ACC112 (cell line): ENCODE results near the gene MAP1LC3B.

Source experiments
- H2AFZ ChIP-seq: fragments of 200-600 bp; sonication (generic); one replicate; pipeline ENCODE4 v1.6.0; 2017; ENCODE audit warnings: antibody characterized with exemption, low read length; ENCODE audit not compliant: unreplicated experiment
- H3K27ac ChIP-seq: fragments of 200-600 bp; sonication (generic); 2 replicates; pipeline ENCODE4 v1.5.1; 2014; ENCODE audit warnings: low read depth, mild to moderate bottlenecking, antibody characterized with exemption, low read length, moderate library complexity
- H3K27me3 ChIP-seq: fragments of 200-600 bp; sonication (generic); 2 replicates; pipeline ENCODE4 v1.6.1; 2014; ENCODE audit warnings: mild to moderate bottlenecking, antibody characterized with exemption, low read length, moderate library complexity, mixed read lengths; ENCODE audit not compliant: insufficient read depth
- H3K36me3 ChIP-seq: fragments of 200-600 bp; sonication (generic); 2 replicates; pipeline ENCODE4 v1.6.1; 2016; ENCODE audit warnings: mild to moderate bottlenecking, antibody characterized with exemption, low read length, moderate library complexity, mixed read lengths; ENCODE audit not compliant: insufficient read depth
- H3K4me1 ChIP-seq: fragments of 200-600 bp; sonication (generic); one replicate; pipeline ENCODE4 v1.6.1; 2016; ENCODE audit warnings: low read length, mixed read lengths; ENCODE audit not compliant: insufficient read depth, unreplicated experiment, control insufficient read depth
- H3K4me3 ChIP-seq: fragments of 200-600 bp; sonication (generic); 2 replicates; pipeline ENCODE4 v1.5.1; 2014; ENCODE audit warnings: mild to moderate bottlenecking, low read depth, low read length
- H3K79me2 ChIP-seq: fragments of 200-600 bp; sonication (generic); one replicate; pipeline ENCODE4 v1.6.0; 2016; ENCODE audit warnings: low read length; ENCODE audit not compliant: control insufficient read depth, unreplicated experiment, insufficient read depth

The MAP1LC3B gene

GRCh38 chr16:87411375-87412271, 19.5 kb downstream of the MAP1LC3B start:
- no peaks in the 10 kb centered on the region for H3K27me3 ChIP-seq
- H3K36me3 ChIP-seq = 0 out of 2 replicates have a peak, but pooled peaks cover 5% of the 10 kb centered on the region
- H3K27ac ChIP-seq = no peak overlapping the region
- H3K79me2 ChIP-seq = no peaks in the 10 kb centered on the region
- H3K4me1 ChIP-seq = peaks cover 10% of the 10 kb centered on the region
- H3K4me3 ChIP-seq = no peak overlapping the region
- H2AFZ ChIP-seq = no peak overlapping the region

- no peak overlapping the region for H2AFZ ChIP-seq
- H3K4me3 ChIP-seq = no peak overlapping the region
- H3K79me2 ChIP-seq = no peaks in the 10 kb centered on the region
- no peaks in the 10 kb centered on the region for H3K27me3 ChIP-seq
- peaks cover 4% of the 10 kb centered on the region for H3K4me1 ChIP-seq
- H3K36me3 ChIP-seq = 0 out of 2 replicates have a peak, but pooled peaks cover 2% of the 10 kb centered on the region
- H3K27ac ChIP-seq = no peak overlapping the region
Observed at GRCh38 chr16:87412371-87412995, 20.3 kb downstream of the MAP1LC3B start.

DNA sequence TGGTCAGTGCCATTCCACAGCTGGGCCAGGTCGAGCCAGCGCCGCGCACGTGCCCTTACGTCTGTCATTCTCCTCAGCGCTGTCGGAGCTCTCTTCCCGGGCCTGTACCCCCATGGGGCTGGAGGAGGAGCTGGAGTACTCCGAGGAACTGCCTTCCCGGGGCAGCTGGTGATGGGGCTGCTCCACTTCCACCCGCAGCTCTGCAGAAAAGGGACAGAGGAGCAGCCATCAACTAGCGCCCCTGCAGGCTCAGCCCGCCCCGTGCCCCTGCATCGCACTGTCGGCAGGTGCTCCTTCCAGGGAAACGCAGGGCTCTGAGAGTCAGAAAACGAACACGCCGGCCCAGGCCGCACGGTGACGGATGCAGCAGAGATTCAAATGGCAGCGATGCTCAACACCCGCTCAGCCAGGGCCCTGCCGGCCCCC, 20.9 kb downstream of the MAP1LC3B start:
- no peaks in the 10 kb centered on the region for H3K79me2 ChIP-seq
- no peak overlapping the region for H3K27ac ChIP-seq
- no peak overlapping the region for H2AFZ ChIP-seq
- H3K4me1 ChIP-seq = no peaks in the 10 kb centered on the region
- no peaks in the 10 kb centered on the region for H3K36me3 ChIP-seq
- H3K27me3 ChIP-seq = no peaks in the 10 kb centered on the region
- H3K4me3 ChIP-seq = no peak overlapping the region

DNA sequence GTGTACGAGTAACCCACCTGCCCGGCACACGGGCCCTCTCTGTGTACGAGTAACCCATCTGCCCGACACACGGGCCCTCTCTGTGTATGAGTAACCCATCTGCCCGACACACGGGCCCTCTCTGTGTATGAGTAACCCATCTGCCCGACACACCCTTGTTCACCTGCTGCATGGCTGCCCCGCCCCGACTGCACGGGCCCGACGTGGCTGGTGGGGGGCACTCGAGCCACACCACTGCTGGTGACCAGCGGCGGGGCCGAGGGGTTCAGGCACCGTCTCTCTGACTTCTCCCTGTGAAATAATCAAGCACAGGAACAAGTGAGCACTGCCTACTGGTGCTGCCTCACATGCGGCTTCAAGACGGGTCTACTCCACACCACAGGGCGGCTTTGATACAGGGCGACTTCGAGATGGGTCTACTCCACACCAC, 22.1 kb downstream of the MAP1LC3B start:
- Histone ChIP-seq H3K79me2 (no peaks in the 10 kb centered on the region), H3K4me3 (no peak overlapping the region), H3K4me1 (no peaks in the 10 kb centered on the region), H3K27ac (no peak overlapping the region), H3K36me3 (no peaks in the 10 kb centered on the region), H2AFZ (no peak overlapping the region), H3K27me3 (no peaks in the 10 kb centered on the region)

DNA sequence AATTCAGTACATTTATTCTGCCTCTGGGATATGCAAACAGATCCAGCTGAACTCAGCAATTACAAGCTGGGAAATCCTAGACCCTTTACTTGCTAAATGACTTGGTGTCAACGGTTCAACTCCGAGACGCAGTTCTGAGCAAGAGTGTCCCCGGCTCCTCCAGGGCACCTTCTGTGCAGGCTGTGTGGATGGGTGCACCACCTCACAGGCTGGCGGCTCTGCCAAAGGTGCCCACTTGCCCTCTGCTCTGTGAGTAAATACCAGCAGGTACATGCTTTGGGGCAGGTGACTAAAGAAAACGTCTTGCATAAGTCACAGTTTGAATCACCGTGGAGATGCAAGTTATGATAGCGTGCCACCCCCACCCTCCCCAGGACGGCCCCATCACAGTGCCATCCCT, 23.3 kb downstream of the MAP1LC3B start:
- Histone ChIP-seq H3K79me2 (no peaks in the 10 kb centered on the region), H3K4me3 (no peak overlapping the region), H3K27ac (no peak overlapping the region), H2AFZ (no peak overlapping the region), H3K36me3 (0 out of 2 replicates have a peak, but pooled peaks cover 2% of the 10 kb centered on the region), H3K4me1 (no peaks in the 10 kb centered on the region), H3K27me3 (no peaks in the 10 kb centered on the region)

DNA sequence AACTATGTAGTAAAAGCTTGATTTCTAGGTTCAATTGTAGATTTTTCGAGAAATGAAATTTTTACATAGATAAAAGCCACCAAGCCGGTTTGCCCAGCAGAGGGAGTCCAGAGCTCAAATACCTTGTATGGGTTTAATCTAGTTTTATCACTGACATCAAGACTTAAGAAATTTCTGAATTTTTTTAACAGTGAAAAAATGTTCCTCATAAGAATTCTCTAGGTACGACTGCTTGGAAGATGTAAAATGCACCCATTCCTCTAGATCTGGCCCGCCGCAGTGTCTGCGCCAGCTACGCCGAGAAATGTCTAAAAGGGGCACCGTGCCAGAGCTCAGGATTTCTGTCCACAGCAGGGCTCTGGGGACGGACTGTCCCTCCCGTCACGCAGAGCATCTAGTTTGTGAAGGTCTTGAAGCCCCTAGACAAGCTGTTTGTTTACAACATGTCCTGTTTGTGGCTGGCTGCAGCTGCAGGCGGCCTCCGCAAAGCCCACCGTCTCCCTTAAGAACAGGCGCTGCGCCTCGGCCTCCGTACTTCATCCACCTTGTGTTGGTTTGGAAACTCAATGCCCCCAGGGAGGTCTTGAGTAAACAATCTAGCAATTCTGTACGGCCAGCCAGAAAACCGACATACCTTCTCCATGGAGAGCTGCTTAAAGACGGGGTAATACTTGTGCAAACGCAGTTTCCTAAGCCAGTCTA, 24.8 kb downstream of the MAP1LC3B start:
- no peak overlapping the region for H3K27ac ChIP-seq
- peaks cover 6% of the 10 kb centered on the region; the same call in 1 of the 2 replicates for H3K36me3 ChIP-seq
- no peak overlapping the region for H2AFZ ChIP-seq
- H3K27me3 ChIP-seq = no peaks in the 10 kb centered on the region
- no peaks in the 10 kb centered on the region for H3K79me2 ChIP-seq
- H3K4me3 ChIP-seq = no peak overlapping the region
- no peaks in the 10 kb centered on the region for H3K4me1 ChIP-seq

DNA sequence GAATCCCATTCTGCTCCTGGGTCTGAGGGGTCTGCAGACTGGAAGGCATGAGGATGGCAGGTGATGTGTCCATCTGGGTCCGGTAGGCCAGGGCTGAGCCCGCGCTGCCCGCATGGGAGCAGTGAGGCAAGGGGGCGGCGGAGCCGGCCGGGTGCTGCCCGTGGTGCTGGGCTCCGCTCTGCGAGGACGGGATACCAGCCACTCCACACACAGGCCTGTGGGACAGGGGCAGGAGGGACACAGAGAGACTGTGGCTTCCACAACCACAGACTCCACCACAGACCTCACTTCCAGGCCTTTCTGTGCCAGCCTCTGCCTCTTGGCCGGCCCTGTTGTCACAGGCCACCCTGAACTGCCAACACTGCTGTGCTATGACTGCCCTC, 25.4 kb downstream of the MAP1LC3B start:
- H3K79me2 ChIP-seq = no peaks in the 10 kb centered on the region
- no peaks in the 10 kb centered on the region for H3K27me3 ChIP-seq
- no peaks in the 10 kb centered on the region for H3K4me1 ChIP-seq
- no peak overlapping the region for H3K27ac ChIP-seq
- peaks cover 8% of the 10 kb centered on the region; the same call in 1 of the 2 replicates for H3K36me3 ChIP-seq
- H3K4me3 ChIP-seq = no peak overlapping the region
- H2AFZ ChIP-seq = no peak overlapping the region

GRCh38 chr16:87418216-87418615, 26.1 kb downstream of the MAP1LC3B start:
- H3K27ac ChIP-seq = no peak overlapping the region
- no peaks in the 10 kb centered on the region for H3K4me1 ChIP-seq
- H3K36me3 ChIP-seq = peaks cover 15% of the 10 kb centered on the region
- no peaks in the 10 kb centered on the region for H3K27me3 ChIP-seq
- no peak overlapping the region for H3K4me3 ChIP-seq
- H3K79me2 ChIP-seq = no peaks in the 10 kb centered on the region
- H2AFZ ChIP-seq = no peak overlapping the region

- H2AFZ ChIP-seq = no peak overlapping the region
- H3K79me2 ChIP-seq = no peaks in the 10 kb centered on the region
- no peak overlapping the region for H3K27ac ChIP-seq
- H3K4me3 ChIP-seq = no peak overlapping the region
- H3K36me3 ChIP-seq = peaks cover 15% of the 10 kb centered on the region
- H3K4me1 ChIP-seq = no peaks in the 10 kb centered on the region
- H3K27me3 ChIP-seq = no peaks in the 10 kb centered on the region
Observed at GRCh38 chr16:87418644-87419043, 26.5 kb downstream of the MAP1LC3B start.

DNA sequence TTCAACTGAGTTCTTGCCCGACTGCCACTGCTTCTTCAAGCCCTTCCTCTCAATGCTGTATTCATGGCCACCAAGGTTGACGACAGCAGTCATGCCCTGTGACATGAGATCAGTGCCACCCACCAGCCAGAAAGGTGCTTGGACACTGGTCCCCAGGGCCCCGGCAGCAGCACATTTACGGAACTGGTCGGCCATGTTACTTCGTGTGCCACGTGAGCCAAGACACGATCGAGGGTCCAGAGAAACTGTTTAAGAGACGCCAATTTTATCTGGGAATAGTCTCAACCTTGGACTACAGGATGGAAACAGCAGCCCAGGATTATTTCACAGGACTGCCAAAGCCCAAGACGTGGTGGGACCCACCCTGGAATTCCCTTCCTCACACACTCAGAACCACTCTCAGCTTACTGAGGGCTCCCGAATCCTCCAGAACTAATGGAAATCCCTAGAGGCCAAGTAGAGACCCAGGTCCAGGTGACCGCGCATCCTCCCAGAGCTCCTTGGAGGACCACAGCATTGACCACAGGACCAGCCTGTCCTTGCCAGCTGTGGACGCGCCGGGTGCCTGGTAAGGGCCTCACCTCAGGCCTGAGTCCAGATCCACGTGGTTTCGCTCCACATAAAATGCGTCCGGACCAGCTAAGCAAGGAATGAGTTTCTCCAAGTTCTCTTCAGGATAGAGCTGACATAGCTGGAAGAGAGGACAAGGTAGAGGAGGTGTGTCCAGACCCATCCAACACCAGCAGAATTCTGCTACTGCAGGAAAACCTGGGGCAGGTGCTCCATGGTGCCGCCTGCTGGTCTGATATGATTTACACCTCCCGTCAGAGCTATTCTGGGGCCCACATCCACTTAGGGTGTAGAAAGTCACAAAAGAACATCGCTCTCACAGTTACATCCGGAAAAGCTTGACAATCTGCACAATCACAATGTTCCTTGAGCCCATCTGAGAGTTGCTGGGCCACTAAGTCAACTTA, 28.2 kb downstream of the MAP1LC3B start:
- H3K4me1 ChIP-seq = no peaks in the 10 kb centered on the region
- no peak overlapping the region for H3K4me3 ChIP-seq
- H3K27me3 ChIP-seq = no peaks in the 10 kb centered on the region
- H3K79me2 ChIP-seq = no peaks in the 10 kb centered on the region
- H2AFZ ChIP-seq = no peak overlapping the region
- no peak overlapping the region for H3K27ac ChIP-seq
- peaks cover 15% of the 10 kb centered on the region for H3K36me3 ChIP-seq
